ENCODE data around the gene C5orf63. TPM values are rescaled to one million over a fixed set of nuclear protein-coding genes. Genes with fewer than 3 reads are reported as not detected.

C5orf63 gene
- total and polyA plus RNA-seq, 2 donors (not counting 1 experiment from before 2014, with no cell fraction given), result 10.3 to 20.0 TPM

DNA sequence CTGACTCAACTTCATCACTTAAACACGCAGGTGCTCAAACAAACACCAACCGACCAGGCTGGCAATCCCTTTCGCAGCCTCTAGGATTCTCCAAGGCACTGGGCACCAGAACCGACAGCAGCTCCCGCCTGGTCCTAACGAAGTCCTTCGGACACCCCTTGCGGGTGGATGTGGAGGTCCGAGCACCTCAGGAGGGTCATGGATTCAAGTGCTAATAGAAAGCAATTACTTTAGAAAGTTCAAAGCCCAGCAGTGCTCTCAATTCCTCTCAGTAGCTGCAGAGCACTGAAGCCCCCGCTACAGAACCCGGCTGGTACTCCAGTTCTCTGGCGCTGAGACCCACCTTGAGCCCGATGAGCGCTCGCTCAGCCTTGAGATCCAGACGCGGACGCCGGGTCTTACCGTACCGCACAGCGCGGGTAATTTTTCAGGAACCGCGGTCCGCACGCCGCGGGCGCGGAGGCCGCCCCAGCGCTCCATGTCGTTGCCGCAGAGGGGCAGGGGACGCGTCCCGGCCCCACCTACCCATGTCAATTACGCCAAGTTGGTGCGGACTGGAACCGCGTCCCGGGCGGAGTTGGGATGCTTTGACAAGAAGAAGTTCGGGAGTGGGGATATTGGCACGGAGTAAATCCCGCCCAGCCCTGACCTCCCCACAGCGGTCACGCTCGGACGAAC is 43.6 kb downstream of the C5orf63 start:
- Histone ChIP-seq H3K27ac (ENCODE audit: low read length in 2 of 2) (peak overlapping the region; percentile 65 to 89), H3K36me3 (replicated peaks in 1 of 2; ENCODE audit: control extremely low read depth in 1 of 2, control insufficient read depth in 1 of 2, extremely low read depth in 1 of 2, insufficient read depth in 2 of 2, low read length in 1 of 2) (no peaks in the 10 kb centered on the region), H2AFZ (ENCODE audit: insufficient read depth, low read depth, low read length, poor library complexity, severe bottlenecking) (peak overlapping the region; percentile 82), H3K4me1 (ENCODE audit: control insufficient read depth in 2 of 2, insufficient read depth in 2 of 2, low read length in 2 of 2) (peaks cover 25 to 38% of the 10 kb centered on the region in 2 donors), H3K9me3 (ENCODE audit: control extremely low read depth in 1 of 3, control insufficient read depth in 2 of 3, insufficient read depth in 1 of 3, low read length in 2 of 3) (no peaks in the 10 kb centered on the region), H3K27me3 (replicated peaks in 1 of 4; ENCODE audit: control extremely low read depth in 1 of 4, control insufficient read depth in 3 of 4, insufficient read depth in 4 of 4, low read length in 3 of 4) (no peaks in the 10 kb centered on the region), H3K4me2 (replicated peaks; ENCODE audit: low read depth, low read length, poor library complexity, severe bottlenecking) (peak overlapping the region; percentile 95), H3K9ac (ENCODE audit: low read length) (peak overlapping the region; percentile 93), H3K4me3 (ENCODE audit: control extremely low read depth in 1 of 5, extremely low read depth in 1 of 5, insufficient read depth in 1 of 5, low read depth in 2 of 5, low read length in 4 of 5) (peak overlapping the region; percentile 82 to 96 (median 88)), H4K20me1 (ENCODE audit: control insufficient read depth, insufficient read depth, low read length, poor library complexity, severe bottlenecking) (peaks cover 9% of the 10 kb centered on the region), H3K79me2 (ENCODE audit: control insufficient read depth, insufficient read depth, low read length) (peaks cover 61% of the 10 kb centered on the region)
- Mint-ChIP-seq H3K9me3 (ENCODE audit: insufficient read depth) (no peaks in the 10 kb centered on the region), H3K27me3 (no peaks in the 10 kb centered on the region), H3K27ac (peak overlapping the region; percentile 88), H3K4me3 (peak overlapping the region; percentile 97), H3K4me1 (peaks cover 48% of the 10 kb centered on the region)
- ATAC-seq (ENCODE audit: low read depth) (no peak), DNase-seq (peak; percentile 72)
- intact Hi-C loops (cut with micrococcal nuclease), result loop anchor here (1.0 to 5.0 kb wide), 10 partner anchors 41 to 428 kb away; partner anchors contain the start of genes C5orf63 and LMNB1
- peak; percentile 36 for TF ChIP-seq CTCF (IDR thresholded peaks at IDR 0.05)
- TF ChIP-seq EZH2 (IDR thresholded peaks at IDR 0.05; ENCODE audit: borderline replicate concordance, insufficient read depth, low read depth, low read length, poor library complexity, severe bottlenecking), result no peak
- CTCF ChIA-PET, result interaction anchor here (1.1 to 1.3 kb wide), 3 partner anchors 12 to 59 kb away, joined by 3 to 4 read pairs (median 4); no protein-coding TSS in a partner anchor
- under 1% methylated on average over 51 of the region's 51 CpGs for WGBS (ENCODE audit: insufficient coverage)
- POLR2A ChIA-PET, result interaction anchor here (0.6 to 2.4 kb wide), 6 partner anchors 36 to 216 kb away, joined by 3 to 9 read pairs (median 4); partner anchors contain the start of gene C5orf63
